HG03139 (cell line): ENCODE data around the gene MZT2A.
"Not testable (repeated sequence)": the region's sequence is repeated elsewhere in the genome, so short reads cannot be mapped to it uniquely, and the experiment has no call there.

Source experiments
- ATAC-seq: cut with Tn5 transposase; IDR thresholded peaks from one replicate; pipeline ENCODE4 v1.9.1; 2021; ENCODE audit not compliant: unreplicated experiment

MZT2A gene

GRCh38 chr2:131493199-131493968 is 1.2 kb upstream of the MZT2A start:
- ATAC-seq: peak; percentile 6

- ATAC-seq: peak; percentile 73
Observed at GRCh38 chr2:131492418-131493198, 411 bp upstream of the MZT2A start.

- ATAC-seq: not testable (repeated sequence)
Observed at GRCh38 chr2:131491469-131491836, 744 bp downstream of the MZT2A start.

DNA sequence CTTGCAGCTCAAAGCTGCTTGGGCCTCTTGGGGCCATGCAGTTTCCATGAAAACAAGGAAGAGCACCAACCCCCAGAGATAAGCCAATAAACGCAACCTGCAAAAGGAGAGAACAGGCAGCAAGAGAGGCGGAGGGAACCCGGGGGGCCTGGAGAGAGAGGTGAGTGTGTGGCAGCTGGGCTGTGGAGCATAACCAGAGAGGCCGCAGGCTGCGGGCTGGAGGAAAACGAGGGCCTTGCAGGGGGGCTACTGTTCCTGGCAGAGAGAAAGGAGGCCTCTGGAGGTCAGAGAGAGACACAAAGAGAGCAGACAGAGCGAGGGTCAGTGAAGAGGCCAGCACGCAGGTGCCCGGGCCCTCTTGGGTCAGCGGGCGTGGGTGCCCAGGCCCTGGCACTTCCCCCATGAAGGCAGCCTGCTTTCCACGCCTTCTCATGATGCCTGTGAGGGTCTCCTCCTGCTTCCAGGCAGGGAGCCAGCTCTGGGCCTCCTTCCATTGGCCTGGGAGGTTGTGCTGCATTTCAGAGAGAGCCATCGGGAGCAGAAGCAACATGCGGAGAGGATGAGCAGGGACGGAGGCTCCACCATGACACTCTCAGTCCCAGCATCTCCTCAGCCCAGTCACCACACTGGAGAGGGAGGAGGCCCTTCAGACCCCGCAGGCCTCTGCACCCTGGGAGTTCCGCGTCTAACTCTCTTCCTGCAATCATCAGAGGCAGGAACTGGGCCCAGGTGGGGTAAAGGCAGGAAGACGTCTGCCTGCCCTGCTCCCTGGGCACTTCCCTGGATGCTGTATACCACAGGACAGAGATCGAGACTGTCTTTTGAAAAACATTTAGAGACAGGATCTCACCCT is 1.4 kb downstream of the MZT2A start:
- ATAC-seq: not testable (repeated sequence)

DNA sequence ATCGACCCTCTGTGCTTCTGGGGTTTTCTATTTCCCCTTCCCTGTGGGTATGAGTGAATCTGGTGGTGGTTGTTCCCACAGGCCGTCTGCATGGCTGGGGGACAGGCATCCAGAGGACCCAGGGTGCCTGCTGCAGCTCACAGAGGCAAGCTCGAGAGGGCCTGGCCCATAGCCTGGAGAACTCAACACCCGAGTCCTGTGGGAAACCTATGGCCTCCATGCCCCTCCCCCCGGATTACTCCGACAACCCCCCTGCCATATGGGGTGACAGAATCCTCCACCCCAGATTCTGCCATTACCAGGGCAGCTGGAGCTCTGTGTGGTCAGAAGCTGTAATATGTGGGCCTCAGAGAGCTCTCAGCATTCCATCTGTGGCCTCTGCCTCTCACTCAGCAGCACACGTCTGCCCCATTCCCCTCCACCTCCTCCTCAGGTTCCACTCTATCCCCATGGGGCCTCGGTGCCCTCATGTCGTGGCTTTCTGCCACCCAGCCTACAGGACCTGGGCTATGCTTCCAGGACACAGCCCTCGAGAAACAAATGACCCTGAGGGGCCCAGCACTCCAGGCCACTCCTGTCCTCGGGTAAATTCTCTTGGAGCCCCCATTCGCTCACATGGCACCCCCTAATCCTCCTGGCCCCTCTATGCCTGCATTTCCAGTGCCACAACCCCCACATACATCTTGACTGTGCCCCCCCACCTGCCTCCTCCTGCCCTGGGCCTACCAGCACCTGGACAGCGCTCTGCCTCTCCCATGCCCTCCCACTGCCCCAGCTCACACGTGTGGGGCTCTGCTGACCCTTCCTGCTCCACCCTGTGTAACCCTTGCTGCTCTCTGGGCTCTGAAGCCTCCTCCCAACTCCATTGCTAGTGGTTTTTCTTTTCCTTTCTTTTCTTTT is 3.6 kb downstream of the MZT2A start:
- no peak for ATAC-seq

DNA sequence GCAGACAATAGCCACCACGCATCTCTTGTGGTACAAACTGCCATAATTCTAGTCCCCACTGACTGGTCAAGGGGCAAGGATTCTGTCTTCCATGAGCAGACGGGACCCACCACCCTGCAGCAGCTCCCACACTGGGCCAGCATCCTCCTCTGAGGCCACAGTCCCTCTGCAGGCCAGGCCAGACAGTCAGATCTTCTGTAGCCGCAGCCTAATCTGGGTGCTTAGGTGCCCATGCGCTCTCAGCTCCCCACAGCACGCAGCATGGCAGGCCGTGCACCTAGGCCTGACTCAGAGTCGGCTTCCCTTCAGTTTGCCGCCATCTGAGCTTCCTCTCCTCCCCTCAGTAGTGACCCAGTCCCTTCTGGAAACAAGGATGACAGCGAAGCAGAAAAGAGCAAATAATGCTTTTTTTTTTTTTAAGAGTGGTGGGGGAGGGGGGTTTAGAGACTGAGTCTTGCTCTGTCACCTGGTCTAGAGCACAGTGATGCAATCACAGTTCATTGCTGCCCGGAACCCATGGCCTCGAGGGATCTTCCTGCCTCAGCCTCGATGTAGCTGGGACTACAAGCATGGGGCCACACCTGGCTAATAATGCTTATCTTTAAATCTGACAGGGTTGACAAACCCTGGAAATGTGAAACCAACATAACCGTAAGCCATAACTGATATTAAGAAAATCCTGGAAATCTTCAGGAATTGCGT is 5.8 kb downstream of the MZT2A start:
- ATAC-seq: not testable (repeated sequence)

DNA sequence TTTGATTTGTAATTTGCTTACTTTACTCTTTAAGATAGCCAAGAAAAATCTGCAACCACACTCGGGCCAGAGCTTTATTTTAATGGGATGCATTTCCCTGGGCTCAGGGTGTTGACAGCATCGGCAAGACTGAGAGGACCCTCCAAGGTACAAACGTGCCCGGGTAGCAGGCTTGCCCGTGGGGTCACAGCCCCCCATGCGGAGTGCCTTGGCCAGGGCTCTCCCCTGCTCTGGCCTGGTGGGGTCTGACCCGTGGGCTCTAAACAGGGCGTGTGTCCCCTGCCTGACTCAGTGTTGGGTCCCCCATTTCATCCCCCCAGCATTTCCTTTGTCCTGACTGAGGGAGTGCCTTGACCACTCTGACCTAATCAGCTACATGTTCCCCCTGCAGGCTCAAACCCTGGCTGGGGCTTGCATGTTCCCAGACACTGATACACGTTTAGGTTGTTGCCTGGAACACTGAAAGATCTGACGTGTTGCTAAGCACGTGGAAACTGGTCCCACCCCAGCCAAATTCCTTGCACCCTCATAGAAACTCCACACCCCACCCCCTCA is 7.2 kb downstream of the MZT2A start:
- ATAC-seq: not testable (repeated sequence)

DNA sequence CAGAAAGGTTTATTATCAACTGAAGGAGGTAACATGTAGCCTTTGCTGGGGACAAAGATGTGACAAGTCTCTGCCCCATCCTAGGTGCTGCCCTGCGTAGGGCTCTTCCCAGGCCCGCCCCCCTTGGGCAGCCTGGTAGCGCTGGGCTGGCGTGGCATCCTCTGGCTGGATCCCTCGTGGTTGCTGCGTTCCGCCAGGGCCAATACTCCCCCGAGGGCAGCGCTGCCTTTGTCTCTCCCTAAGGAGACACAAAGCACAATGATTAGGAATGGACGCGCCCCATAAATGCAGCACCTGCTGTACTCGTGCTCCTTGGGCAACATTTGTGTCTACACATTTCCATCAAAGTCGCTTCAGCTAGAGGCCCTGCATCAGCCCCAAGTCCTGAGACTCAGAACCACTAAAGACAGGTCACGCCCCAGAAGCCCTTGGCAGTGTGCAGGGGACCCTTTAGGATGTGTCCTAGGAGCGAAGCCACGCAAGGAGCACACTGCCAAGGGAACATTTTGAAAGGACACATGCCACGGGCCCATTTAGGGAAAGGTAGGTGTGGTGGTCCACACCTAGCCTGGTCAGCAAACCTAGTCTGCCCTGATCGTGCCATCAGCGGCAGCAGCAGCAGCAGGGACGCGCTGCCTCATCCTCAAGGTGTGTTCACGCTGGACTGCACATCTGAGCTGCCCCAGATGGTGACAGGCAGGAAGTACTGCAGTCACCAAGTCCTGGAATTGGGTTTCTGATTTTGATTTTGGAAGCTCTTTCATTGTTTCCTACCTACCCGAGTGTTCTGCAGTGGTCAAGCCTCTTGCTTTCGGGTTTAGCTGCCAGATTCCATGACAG is 8.0 kb downstream of the MZT2A start:
- not testable (repeated sequence) for ATAC-seq

DNA sequence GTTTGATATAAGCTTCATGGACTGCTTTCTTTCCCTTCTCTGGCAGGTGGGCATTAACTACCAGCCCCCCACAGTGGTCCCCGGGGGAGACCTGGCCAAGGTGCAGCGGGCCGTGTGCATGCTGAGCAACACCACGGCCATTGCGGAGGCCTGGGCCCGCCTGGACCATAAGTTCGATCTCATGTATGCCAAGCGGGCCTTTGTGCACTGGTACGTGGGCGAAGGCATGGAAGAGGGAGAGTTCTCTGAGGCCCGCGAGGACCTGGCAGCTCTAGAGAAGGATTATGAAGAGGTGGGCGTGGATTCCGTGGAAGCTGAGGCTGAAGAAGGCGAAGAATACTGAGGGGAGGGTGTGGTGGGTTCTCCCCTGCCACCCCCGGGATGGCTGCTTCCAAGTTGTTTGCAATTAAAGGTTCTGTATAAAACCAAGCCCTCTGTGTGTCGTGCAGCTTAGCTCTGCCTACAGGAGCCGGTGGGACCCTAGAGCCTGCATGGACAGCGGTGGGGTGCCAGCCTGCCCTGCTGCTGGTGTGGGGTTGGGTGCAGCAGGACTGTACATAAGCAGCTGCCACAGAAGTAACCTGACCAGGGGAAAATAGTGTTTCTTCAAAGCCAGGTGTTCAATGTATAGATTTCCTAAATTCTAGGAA is 9.6 kb downstream of the MZT2A start:
- ATAC-seq: not testable (repeated sequence)

GRCh38 chr2:131480351-131480750 is 11.8 kb downstream of the MZT2A start:
- not testable (repeated sequence) for ATAC-seq

DNA sequence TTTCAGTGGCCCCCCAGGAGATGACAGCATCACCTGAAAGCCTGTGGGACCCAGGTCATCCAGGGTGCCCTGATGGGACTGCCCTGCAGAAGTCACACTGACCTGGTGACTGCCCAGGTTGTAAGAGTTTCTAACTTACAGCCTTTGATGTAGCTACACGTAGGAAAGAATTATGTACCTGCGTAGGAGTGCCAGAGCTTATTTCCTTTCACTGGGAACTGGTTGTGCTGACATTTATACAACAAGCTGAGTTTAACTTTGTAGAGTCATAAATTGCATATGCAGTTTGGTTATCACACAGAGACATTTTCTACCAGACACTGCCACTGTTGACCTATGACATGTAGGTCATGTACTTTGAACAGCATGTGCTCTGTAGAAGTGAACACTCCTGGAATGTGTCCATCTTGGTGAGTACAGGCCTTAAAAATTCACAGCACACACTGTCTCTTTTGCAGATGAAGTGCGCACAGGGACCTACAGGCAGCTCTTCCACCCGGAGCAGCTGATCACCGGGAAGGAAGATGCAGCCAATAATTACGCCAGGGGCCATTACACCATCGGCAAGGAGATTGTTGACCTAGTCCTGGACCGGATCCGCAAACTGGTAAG is 13.2 kb downstream of the MZT2A start:
- ATAC-seq: not testable (repeated sequence)

- ATAC-seq: not testable (repeated sequence)
Observed at GRCh38 chr2:131478074-131478849, 13.9 kb downstream of the MZT2A start.

DNA sequence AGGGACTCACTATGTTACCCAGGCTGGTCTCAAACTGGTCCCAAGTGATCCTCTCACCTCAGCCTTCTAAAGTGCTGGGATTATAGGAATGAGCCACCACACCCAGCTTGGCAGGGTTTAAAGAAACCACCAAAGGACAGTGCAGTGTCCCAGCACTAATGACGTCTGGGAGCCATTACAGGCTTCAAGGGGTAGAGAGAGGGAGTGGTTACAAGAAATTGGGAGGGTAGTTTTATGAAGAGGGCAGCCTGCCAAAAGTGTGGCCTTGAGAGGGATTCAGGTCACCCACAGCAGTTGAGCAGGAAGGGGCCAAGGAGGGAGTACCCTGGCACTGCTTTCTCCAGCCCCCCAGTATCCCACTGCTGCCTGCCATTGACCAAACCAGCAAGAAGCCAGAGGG is 15.0 kb downstream of the MZT2A start:
- ATAC-seq: not testable (repeated sequence)

DNA sequence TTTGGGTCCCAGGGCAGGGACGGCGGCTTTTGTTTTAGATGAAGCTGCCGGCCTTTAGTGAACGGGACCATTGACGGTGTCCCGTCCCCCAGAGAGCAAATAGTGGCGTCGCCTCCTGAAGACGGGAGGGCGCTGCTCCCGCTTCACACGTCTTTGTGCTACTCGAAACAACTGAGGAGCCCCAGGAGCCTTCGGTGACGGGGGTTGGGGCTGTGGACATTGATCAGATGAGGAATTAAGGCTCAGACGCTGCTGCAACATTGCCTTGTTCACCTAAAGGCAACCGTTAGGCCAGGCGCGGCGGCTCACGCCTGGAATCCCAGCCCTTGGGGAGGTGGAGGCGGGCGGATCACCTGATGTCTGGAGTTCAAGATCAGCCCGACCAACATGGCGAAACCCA is 15.8 kb downstream of the MZT2A start:
- not testable (repeated sequence) for ATAC-seq

GRCh38 chr2:131475831-131476230 is 16.4 kb downstream of the MZT2A start, which contains the start of gene TUBA3D:
Gene TUBA3D (plus strand): TSS chr2:131476119. CDS start chr2:131476200, 81 bp downstream.
- ATAC-seq: no peak

- ATAC-seq: not testable (repeated sequence)
Observed at GRCh38 chr2:131473266-131473665, 18.9 kb downstream of the MZT2A start.

- ATAC-seq: not testable (repeated sequence)
Observed at GRCh38 chr2:131471624-131472023, 20.6 kb downstream of the MZT2A start.
